ENCODE data around the gene LRIG2. TPM values are rescaled to one million over a fixed set of nuclear protein-coding genes. Genes with fewer than 3 reads are reported as not detected.

Gene LRIG2
- total RNA-seq, 1 donor from 2014 or later: 14.5 TPM

DNA sequence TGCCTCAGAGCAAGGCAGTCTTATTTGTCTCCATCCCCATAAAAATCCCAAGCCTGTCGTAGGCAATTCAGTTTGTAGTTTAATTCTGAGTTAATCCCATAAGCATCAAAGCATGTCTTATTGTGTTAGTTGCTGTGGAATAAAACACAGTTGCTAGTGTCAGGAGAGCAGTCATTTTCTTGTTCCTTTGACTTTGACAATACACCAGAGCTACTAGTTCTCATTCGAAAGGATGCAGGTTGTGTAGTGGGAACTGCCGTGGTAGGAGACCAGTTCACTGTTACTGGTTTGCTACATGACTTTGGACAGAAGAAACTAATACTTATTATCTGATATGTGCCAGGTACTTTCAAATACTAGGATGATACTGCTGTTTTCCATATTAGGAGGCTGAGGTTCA lies 23.5 kb downstream of the LRIG2 start:
- no peaks in the 10 kb centered on the region for H3K9me3 Mint-ChIP-seq (ENCODE audit: unreplicated experiment)
- H3K27me3 Mint-ChIP-seq (ENCODE audit: unreplicated experiment): no peaks in the 10 kb centered on the region
- DNase-seq (ENCODE audit: extremely low spot score, unreplicated experiment): no peak
- H3K4me1 Mint-ChIP-seq (ENCODE audit: unreplicated experiment): peaks cover 2% of the 10 kb centered on the region
- no peak overlapping the region for H3K27ac Mint-ChIP-seq (ENCODE audit: unreplicated experiment)
- H3K36me3 Mint-ChIP-seq (ENCODE audit: unreplicated experiment): peaks cover 50% of the 10 kb centered on the region
- H3K4me3 Mint-ChIP-seq (ENCODE audit: unreplicated experiment): no peak overlapping the region
- TF ChIP-seq, protein P1, sequence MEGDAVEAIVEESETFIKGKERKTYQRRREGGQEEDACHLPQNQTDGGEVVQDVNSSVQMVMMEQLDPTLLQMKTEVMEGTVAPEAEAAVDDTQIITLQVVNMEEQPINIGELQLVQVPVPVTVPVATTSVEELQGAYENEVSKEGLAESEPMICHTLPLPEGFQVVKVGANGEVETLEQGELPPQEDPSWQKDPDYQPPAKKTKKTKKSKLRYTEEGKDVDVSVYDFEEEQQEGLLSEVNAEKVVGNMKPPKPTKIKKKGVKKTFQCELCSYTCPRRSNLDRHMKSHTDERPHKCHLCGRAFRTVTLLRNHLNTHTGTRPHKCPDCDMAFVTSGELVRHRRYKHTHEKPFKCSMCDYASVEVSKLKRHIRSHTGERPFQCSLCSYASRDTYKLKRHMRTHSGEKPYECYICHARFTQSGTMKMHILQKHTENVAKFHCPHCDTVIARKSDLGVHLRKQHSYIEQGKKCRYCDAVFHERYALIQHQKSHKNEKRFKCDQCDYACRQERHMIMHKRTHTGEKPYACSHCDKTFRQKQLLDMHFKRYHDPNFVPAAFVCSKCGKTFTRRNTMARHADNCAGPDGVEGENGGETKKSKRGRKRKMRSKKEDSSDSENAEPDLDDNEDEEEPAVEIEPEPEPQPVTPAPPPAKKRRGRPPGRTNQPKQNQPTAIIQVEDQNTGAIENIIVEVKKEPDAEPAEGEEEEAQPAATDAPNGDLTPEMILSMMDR (IDR thresholded peaks at IDR 0.05): no peak

GRCh38 chr1:113101588-113101987 lies 28.6 kb downstream of the LRIG2 start:
- DNase-seq (ENCODE audit: extremely low spot score, unreplicated experiment): no peak
- Mint-ChIP-seq H3K9me3 (ENCODE audit: unreplicated experiment) (no peaks in the 10 kb centered on the region), H3K27me3 (ENCODE audit: unreplicated experiment) (no peaks in the 10 kb centered on the region), H3K27ac (ENCODE audit: unreplicated experiment) (no peak overlapping the region), H3K4me1 (ENCODE audit: unreplicated experiment) (no peaks in the 10 kb centered on the region), H3K36me3 (ENCODE audit: unreplicated experiment) (peaks cover 49% of the 10 kb centered on the region), H3K4me3 (ENCODE audit: unreplicated experiment) (no peak overlapping the region)
- TF ChIP-seq, protein P1 (IDR thresholded peaks at IDR 0.05): no peak

DNA sequence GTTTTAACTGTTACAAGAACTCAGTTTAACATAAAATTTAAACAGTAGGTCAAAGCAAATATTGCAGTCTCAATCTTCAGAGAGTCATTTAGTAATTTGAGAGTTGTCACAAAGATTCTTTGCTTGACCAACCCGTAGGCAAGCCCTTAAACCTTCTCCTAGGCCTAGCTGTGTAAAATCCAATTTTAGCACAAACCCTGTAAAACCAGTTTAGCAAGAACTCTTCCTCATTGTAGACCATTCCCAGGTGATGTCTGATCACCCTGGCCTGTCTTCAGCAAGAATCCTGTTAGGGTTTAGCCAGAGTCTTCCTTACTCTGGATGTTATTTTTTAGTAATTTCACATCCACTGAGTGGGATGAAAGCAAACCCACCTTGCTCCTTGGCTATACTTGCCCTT lies 30.1 kb downstream of the LRIG2 start:
- Mint-ChIP-seq H3K4me3 (ENCODE audit: unreplicated experiment) (no peak overlapping the region), H3K36me3 (ENCODE audit: unreplicated experiment) (peaks cover 52% of the 10 kb centered on the region)
- TF ChIP-seq, protein P1 (IDR thresholded peaks at IDR 0.05): no peak

DNA sequence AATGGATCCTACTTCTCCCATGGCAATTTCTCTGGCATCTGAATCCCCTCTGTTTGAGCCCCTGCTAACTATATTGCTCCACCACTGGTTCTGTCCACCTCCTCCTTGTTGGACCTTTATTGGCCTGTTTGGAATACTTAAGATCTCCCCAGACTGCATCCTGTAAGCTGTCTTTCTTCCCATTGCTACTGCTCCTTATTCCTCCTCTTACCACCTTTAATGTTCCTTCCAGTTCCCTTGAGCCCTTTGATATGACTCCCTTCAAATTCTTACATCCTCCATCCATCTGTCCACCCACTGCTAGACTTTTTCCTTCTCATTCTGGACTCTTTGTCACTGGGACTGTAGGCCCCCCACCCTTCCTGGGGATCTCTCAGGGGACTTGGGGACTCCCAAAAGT lies 31.0 kb downstream of the LRIG2 start:
- H3K4me3 Mint-ChIP-seq (ENCODE audit: unreplicated experiment): no peak overlapping the region
- no peaks in the 10 kb centered on the region for H3K9me3 Mint-ChIP-seq (ENCODE audit: unreplicated experiment)
- DNase-seq (ENCODE audit: extremely low spot score, unreplicated experiment): no peak
- H3K27me3 Mint-ChIP-seq (ENCODE audit: unreplicated experiment): no peaks in the 10 kb centered on the region
- H3K27ac Mint-ChIP-seq (ENCODE audit: unreplicated experiment): no peak overlapping the region
- H3K36me3 Mint-ChIP-seq (ENCODE audit: unreplicated experiment): peaks cover 49% of the 10 kb centered on the region
- no peaks in the 10 kb centered on the region for H3K4me1 Mint-ChIP-seq (ENCODE audit: unreplicated experiment)
- TF ChIP-seq, protein P1 (IDR thresholded peaks at IDR 0.05): no peak

More for the DNA sequence above, 30.1 kb downstream of the LRIG2 start:
- H3K9me3 Mint-ChIP-seq (ENCODE audit: unreplicated experiment): no peaks in the 10 kb centered on the region
- no peaks in the 10 kb centered on the region for H3K4me1 Mint-ChIP-seq (ENCODE audit: unreplicated experiment)
- H3K27ac Mint-ChIP-seq (ENCODE audit: unreplicated experiment): no peak overlapping the region
- no peak for DNase-seq (ENCODE audit: extremely low spot score, unreplicated experiment)
- no peaks in the 10 kb centered on the region for H3K27me3 Mint-ChIP-seq (ENCODE audit: unreplicated experiment)

GRCh38 chr1:113106910-113107309 lies 33.9 kb downstream of the LRIG2 start:
- Mint-ChIP-seq H3K36me3 (ENCODE audit: unreplicated experiment) (peaks cover 39% of the 10 kb centered on the region), H3K9me3 (ENCODE audit: unreplicated experiment) (no peaks in the 10 kb centered on the region), H3K4me1 (ENCODE audit: unreplicated experiment) (no peaks in the 10 kb centered on the region), H3K27ac (ENCODE audit: unreplicated experiment) (no peak overlapping the region), H3K27me3 (ENCODE audit: unreplicated experiment) (no peaks in the 10 kb centered on the region), H3K4me3 (ENCODE audit: unreplicated experiment) (no peak overlapping the region)
- TF ChIP-seq, protein P1 (IDR thresholded peaks at IDR 0.05): no peak
- DNase-seq (ENCODE audit: extremely low spot score, unreplicated experiment): no peak

Data from osteocyte (in vitro differentiated cells).